HG02588 (cell line): ENCODE data around the gene BRSK2.
"Not testable (repeated sequence)": the region's sequence is repeated elsewhere in the genome, so short reads cannot be mapped to it uniquely, and the experiment has no call there.

ENCODE experiments used
- ATAC-seq: cut with Tn5 transposase; IDR thresholded peaks from one replicate; pipeline ENCODE4 v1.9.1; 2021; ENCODE audit warnings: mild to moderate bottlenecking, moderate library complexity; ENCODE audit not compliant: unreplicated experiment

The BRSK2 gene

DNA sequence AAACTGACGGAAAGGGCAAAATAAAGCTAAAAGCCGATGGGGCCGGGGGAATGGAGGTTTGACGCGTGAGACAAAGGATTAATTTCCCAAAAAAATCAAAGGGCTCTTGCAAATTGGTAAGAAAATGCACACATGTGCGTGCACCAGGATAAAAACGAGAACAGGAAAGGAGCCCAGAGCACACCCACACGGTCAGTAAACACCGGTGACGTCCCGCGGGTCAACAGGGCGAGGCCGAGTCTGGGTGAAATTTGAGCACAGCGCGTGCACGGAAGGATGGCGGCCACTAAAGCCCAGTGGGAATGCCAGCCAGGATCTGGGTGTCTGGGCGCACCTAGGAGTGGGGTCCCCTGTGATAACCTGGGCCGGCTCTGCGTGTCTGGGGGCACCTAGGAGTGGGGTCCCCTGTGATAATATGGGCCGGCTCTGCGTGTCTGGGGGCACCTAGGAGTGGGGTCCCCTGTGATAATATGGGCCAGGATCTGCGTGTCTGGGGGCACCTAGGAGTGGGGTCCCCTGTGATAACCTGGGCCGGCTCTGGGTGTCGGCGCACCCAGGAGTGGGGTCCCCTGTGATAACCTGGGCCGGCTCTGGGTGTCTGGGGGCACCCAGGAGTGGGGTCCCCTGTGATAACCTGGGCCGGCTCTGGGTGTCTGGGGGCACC lies 44.4 kb downstream of the BRSK2 start:
- ATAC-seq, result no peak

DNA sequence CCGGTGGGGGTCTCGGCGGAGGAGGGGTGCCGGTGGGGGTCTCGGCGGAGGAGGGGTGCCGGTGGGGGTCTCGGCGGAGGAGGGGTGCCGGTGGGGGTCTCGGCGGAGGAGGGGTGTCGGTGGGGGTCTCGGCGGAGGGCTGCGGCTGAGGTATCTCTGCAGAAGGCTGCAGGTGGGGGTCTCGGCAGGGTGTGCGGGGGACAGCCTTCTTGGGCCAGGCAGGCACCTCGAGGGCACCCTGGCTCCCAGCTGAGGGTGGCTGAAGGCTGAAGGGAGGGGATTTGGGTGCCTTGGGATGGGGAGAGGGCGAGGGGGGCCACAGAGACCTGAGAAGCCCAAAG lies 45.7 kb downstream of the BRSK2 start:
- not testable (repeated sequence) for ATAC-seq

DNA sequence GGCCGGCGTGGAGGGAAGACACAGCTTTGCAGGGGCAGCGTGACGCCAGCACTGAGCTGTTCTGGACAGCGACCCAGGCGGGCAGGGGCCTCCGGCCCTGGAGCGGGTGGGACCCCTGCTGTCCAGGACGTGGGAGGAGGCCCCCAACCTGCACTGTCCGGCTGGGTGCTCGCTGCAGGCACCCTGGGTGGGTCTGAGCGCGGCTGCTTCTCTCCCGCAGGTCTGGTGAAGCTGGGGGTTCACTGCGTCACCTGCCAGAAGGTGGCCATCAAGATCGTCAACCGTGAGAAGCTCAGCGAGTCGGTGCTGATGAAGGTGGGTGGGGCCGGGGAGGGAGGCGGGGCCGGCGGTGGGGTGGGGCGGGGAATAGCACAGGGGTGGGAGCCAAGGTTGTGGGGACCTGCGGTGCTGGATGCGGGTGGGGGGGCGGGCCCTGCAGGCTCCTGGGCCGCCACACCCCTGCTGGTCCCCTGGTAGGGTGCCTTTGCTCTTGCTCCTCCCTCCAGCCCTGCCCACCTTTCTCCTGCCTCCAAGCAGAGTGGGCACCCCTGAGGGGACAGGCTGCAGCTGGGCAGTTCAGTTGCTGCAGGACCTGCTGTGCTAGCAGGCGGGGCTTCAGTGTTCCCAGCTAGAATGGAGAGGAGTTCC lies 46.2 kb downstream of the BRSK2 start:
- ATAC-seq, result no peak

DNA sequence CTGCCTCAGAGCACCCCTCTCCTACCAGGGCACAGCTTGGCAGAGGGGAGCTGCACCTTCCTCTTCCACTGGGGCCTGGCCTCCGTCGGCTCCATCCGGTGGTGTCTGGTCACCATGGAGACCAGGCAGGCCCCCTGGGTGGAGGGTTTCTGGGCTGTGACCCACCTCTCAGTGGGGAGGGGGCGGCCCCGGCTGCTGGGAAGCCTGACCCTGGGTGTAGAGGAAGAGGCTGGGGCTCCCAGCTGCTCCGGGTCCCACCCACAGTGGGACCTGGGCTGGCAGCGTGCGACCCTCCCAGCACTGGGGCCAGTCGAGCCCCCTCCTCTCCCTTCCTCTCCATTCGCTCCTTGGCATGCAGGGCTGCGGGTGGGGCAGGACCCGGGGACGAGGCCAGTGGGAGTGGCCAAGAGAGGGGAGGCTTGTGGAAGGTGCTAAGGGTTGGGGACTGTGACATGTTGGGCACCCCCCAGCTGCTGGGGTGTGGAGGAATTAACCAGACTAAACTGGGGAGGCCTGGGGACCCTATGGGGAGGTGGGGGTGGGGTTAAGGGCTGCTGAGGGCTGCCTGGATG lies 46.8 kb downstream of the BRSK2 start:
- no peak for ATAC-seq

DNA sequence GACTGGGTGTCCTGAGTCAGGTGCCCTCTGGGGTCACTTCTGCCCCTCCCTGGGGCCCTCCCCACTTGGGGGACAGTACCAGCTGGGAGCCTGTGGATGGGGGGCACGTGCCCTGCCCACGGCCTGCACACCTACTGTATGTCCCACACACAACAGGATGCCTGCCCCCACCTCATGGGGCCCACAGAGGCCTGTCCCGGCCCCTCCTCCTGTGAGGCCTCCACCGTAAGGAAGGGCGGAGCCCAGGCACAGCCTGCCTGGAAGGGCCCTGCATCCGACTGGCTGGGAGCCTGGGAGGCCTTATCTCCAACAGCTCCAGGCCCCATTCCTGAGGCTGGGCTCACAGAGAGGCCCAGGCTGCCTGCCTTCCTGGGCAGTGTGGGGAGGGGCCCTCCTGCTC lies 47.8 kb downstream of the BRSK2 start:
- no peak for ATAC-seq

DNA sequence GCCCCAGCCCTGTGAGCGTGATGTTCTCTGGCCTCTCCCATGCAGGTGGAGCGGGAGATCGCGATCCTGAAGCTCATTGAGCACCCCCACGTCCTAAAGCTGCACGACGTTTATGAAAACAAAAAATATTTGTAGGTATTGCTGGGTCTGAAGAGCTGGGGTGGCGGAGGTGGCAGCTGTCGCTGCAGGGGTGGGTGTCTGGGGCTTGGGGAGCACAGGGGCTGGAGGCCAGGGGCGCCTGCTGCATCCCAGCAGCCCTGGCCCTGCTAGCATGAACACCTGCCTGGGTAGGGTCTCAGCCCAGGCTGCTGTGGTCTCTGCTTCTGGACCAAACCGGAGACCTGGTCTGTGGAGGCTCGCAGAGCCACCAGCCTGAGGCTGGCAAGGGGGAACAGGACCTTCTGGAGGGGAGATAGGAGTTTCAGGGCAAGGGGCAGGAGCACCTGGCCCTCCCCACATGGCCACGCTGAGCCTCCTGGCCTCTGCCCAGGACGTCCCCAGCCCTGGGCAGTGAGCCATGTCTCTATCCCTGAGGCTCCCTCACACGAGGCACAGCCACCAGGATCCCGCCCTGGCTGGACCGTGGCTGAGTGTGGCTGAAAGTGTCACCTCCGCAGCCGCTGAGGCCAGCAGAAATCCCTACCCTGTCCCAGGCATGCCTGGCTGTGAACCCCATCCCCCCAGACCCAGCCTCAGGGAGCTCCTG lies 48.7 kb downstream of the BRSK2 start:
- ATAC-seq, result no peak

DNA sequence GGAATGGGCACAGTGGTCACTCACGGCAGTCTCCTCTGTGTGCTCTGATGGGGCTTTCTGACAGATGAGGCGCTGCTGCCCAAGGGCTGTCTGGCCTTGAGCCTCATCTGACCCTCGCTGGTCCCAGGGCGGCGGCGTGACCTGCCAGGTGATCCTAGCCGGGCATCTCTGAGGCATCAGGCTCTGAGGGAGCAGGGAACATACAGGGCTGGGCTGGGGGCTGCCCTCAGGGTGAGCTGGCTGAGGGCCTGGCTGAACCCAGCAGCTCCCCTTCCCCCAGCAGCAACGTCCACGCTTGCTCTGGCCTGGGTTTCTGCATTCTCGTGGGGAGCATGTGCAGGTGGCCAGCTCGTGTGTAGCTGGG lies 49.2 kb downstream of the BRSK2 start:
- ATAC-seq, result no peak

DNA sequence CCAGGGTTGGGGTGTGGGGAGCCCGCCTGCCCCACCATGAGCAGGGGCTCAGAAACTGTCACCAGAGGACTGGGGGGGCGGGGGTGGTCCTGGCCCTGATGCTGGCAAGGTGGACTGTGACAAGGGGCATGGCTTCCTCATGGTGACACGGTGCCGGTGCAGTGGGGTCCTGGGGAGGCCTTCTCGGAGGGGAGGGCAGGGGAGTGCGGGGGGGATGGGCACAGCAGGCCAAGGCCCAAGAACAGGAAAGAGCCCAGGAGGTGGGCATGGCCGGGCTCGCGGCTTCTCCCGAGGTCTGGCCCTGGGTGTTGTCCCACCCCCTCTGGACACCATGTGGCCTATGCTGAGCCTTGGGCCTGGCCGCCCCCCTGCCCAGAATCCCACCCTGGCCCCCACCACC lies 49.6 kb downstream of the BRSK2 start:
- no peak for ATAC-seq

DNA sequence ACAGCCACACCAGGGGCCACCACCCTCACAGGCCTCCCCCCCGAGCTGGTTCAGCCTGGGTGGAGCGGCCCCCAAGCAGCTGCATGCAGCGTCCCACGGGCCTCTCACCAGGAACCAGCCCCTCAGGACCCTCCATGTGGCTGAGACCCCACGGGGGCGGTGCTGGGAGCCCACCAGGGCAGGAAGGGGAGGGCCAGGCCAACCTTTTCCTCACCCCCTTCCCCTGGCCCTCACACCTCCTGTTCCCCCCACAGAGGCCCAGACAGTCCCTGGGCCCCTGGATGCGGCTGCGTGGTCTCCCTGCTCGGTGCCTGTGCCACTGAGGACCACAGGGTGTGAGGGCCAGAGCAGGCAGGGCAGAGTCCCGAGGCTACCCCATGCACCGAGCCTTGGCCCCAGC lies 50.3 kb downstream of the BRSK2 start:
- ATAC-seq, result no peak

DNA sequence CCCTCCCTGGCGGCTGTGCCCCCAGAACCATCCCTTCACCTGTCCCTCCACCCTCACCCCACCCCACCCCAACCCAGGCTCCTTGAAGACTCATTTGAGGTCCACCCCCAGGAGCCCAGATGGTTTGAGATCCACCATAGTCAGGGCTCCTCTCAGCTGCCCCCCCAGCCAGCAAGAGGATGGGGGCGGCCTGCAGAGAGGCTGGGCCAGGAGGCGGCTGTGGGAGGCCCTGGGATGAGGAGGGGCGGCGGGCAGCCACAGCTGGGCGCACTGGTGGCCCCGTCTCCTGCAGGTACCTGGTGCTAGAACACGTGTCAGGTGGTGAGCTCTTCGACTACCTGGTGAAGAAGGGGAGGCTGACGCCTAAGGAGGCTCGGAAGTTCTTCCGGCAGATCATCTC lies 50.8 kb downstream of the BRSK2 start:
- no peak for ATAC-seq

DNA sequence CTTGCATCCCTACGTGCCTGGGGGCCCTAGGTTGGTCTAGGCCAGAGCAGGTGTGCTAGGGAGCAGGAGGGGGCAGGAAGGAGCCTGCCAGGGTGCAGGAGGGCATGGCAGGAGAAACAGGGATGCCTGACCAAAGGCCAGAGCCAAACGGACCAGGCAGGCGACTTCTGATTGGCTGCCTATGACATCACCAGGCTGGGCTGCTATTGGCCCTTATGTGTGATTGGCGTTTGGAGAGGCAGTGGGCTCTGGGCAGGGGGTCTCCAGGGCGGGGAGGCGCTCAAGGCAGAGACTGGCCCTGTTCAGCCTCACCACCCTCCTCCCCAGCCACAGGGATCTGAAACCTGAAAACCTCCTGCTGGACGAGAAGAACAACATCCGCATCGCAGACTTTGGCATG lies 52.4 kb downstream of the BRSK2 start:
- no peak for ATAC-seq

DNA sequence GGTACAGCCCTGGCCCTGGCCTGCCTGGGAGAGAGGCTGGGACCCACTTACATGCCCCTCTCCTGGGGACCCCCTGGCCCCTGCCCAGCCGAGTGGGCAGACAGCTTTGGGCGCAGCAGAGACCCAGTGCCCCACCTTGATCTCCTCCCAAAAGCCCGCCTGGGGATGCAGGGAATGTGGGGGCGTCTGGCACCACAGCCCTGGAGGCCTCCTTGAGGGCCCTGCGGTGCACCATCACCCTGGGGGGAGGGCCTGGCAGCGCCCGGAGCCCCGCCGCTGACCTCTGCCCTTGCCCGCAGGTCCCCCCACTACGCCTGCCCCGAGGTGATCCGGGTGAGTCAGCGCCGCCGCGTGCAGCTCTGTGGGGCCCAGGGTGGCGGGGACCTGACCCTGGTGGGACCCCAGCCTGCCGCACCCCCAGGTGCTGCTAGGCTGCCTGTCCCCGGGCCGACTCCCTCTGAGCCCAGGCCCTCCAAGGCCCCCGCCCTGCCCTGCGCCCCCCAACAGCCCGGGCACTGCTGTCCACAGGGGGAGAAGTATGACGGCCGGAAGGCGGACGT lies 53.2 kb downstream of the BRSK2 start:
- ATAC-seq, result no peak

DNA sequence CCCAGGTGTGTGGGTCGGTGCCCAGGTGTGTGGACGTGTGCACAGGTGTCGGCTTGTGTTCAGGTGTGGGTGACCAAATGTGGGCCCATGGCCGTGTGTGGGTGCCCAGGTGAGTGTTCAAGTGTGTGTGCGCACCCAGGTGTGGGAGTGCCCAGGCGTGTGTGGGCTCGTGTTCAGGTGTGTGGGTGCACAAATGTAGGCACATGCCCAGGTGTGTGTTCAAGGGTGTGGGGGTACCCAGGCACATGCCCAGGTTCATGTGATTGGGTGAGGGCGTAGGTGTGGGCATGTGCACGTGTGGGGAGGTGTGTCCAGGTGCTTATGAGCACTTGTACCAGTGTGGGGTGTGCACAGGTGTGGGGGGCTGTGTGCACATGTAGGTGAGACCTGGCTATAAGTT lies 54.0 kb downstream of the BRSK2 start:
- ATAC-seq, result no peak

DNA sequence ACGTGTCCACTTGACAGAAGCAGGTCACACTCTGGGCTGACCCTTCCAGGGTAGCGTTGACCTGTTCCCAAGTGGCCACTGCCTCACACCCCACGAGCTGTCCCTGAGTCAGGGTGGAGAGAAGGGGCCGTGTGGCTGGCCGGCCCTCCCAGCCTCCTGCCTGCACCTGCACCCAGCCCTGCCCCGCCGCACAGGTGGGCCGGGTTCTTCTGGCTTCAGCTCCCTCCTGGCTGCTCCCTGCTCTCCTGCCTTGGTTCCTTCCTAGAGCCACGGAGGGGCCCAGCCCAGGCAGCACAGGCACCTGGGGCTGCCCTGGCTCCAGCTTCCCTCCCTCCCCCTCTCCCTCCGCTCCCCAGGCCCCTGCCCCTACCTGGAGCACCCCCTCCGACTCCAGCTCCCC lies 54.6 kb downstream of the BRSK2 start:
- no peak for ATAC-seq

DNA sequence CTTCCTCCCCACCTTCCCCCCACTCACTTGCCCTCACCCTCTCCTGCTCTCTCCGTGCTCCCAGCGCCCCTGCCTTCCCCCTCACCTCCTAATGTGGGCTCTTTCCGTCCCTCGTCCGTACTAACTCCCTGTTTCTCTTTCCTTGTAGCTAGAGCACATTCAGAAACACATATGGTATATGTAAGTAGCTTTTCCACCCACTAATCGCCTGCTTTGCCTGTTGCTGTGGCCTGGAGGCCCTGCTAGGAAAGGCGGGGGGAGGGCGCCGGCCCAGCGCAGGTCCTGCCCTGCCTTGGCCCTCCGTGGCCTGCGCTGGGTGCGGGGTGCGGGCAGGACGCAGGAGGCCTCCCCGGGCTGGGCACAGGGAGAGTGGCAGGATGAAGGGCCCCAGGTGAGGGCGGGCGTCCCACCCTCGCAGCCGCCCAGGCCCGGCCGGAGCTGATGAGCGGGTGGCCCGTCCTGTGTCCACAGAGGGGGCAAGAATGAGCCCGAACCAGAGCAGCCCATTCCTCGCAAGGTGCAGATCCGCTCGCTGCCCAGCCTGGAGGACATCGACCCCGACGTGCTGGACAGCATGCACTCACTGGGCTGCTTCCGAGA lies 55.2 kb downstream of the BRSK2 start:
- no peak for ATAC-seq

DNA sequence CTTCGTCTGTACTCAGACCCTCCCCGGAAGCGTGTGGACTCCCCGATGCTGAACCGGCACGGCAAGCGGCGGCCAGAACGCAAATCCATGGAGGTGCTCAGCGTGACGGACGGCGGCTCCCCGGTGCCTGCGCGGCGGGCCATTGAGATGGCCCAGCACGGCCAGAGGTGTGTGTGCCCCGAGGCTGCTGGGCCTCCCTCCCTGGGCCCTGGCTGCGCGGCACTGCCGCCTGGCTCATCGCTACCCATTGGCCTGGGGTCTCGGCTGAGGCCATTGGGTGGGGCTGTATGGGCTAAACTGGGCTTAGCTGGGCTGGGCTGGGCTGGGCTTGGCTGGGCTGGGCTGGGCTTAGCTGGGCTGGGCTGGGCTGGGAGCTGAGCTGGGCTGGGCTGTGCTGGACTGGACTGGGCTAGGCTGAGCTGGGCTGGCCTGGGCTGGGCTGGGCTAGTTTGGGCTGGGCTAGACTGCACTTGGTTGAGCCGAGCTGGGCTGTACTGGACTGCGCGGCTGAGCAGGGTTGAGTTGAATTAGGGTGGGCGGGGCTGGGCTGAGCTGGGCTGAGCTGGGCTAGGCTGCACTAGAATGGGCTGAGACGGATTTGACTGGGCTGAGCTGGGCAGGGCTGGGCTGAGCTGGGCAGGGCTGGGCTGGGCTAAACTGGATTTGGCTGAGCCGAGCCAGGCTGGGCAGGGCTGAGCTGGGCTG lies 56.2 kb downstream of the BRSK2 start:
- ATAC-seq, result no peak

DNA sequence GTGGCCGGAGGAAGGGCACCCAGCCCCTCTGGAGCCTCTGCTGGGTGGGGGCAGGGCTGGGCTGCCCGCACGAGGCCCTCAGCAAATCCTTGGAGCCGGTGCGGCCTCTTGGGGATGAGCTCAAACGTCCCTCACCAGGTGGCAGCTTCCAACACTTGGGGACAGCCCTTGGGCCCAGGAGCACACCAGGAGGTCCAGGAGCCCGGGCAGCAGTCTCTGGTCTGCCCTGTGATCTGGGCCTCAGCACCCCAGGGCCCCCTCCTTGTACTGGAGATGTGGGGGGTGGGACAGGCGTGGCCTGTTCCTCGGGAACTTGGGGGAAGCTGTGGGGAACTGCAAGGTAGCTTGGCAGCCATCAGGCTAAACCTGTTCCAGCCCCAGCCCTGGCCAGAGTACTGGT lies 56.9 kb downstream of the BRSK2 start:
- ATAC-seq, result no peak

DNA sequence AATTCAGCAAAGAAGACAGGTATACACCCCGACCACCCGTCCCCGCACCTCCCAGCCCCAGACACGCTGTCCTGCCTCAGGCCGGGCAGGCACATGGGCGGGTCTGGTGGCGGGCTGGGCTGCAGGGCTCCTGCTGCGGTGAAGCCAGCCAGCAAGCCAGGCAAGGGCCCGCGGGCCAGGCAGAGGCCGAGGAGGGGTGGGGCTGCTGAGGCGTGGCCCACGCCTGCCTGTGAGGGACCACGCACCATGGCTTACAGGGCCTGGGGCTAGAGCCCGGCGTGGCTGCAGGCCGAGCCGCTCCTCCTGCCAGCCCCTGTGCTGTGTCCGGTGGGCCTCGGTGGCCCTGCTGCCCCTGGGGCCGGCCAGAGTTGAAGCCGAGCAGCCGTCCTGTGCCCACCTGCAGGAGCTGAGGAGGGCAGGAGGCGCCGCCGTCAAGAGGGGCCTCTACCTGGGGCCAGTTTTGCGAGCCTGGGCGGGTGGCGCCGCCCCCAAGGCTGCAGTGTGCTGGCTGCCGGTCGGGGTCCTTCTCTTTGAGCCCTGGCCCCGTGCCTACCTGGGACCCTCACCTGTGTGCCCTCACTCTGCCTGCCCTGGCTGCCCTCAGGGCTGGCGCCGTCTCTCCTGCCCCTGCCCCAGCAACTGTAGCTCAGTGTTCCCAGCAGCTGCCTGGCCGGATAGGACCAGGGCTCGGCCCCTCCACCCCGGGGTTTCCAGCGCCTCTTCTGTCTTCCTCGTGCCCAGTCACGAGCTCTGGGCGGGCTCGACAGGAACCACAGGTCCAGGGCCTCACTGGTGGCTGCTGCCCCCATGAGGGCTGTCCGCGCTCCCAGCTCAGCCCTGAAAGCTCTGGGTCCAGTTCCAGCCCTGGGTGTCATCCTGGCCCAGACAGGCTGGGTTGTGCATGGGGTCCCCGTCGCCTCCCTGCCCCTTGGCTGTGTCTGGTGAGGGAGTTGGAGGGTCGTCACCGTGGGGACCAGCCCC lies 58.4 kb downstream of the BRSK2 start:
- no peak for ATAC-seq

DNA sequence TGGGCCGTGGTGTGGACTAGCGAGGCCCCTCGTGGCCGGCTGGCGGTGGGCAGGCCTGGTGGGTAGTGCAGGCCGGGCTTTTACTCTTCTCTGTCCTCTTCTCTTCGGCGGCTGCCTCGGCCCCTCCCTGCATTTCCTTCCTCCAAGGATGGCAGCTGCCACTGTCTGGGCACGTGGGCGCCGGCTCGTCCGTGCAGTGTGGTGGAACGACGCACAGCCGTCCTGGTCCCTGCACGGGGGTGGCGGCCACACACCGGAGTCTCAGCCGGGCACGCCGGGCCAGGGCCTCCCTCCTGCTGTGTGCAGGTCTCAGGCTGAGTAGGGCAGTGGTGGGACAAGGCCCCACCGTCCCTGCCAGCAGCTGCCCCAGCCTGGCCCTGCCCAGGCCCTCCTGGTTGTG lies 59.1 kb downstream of the BRSK2 start:
- no peak for ATAC-seq
